ENCODE data around the gene TTN. TPM values are rescaled to one million over a fixed set of nuclear protein-coding genes. Genes with fewer than 3 reads are reported as not detected.

The TTN gene
- total RNA-seq, 1 experiment from 2014 or later, result under 0.01 TPM

GRCh38 chr2:178829981-178830380 is 22.8 kb upstream of the TTN start:
- intact Hi-C loops (cut with micrococcal nuclease), result no loop called here
- CTCF ChIA-PET, result no interaction called here
- Mint-ChIP-seq H3K27me3 (ENCODE audit: insufficient read depth, unreplicated experiment) (no peaks in the 10 kb centered on the region), H3K9me3 (ENCODE audit: unreplicated experiment) (no peaks in the 10 kb centered on the region), H3K27ac (ENCODE audit: low read depth, unreplicated experiment) (no peak overlapping the region), H3K4me3 (ENCODE audit: unreplicated experiment) (no peak overlapping the region), H3K4me1 (ENCODE audit: insufficient read depth, unreplicated experiment) (no peaks in the 10 kb centered on the region), H3K36me3 (ENCODE audit: insufficient read depth, unreplicated experiment) (no peaks in the 10 kb centered on the region)
- no peak for DNase-seq (ENCODE audit: unreplicated experiment)
- POLR2A ChIA-PET, result no interaction called here
- no peak for TF ChIP-seq CTCF (IDR thresholded peaks at IDR 0.05; ENCODE audit: unreplicated experiment)
- no TSS peak for BruUV-seq (replicated peaks)

- H3K9me3 Mint-ChIP-seq (ENCODE audit: unreplicated experiment), result no peaks in the 10 kb centered on the region
- ChIA-PET POLR2A (no interaction called here), CTCF (no interaction called here)
- H3K27me3 Mint-ChIP-seq (ENCODE audit: insufficient read depth, unreplicated experiment), result no peaks in the 10 kb centered on the region
- no peak overlapping the region for H3K27ac Mint-ChIP-seq (ENCODE audit: low read depth, unreplicated experiment)
- TF ChIP-seq CTCF (IDR thresholded peaks at IDR 0.05; ENCODE audit: unreplicated experiment), result no peak
- no TSS peak for BruUV-seq (replicated peaks)
- no peaks in the 10 kb centered on the region for H3K36me3 Mint-ChIP-seq (ENCODE audit: insufficient read depth, unreplicated experiment)
- DNase-seq (ENCODE audit: unreplicated experiment), result no peak
- intact Hi-C loops (cut with micrococcal nuclease), result no loop called here
- no peak overlapping the region for H3K4me3 Mint-ChIP-seq (ENCODE audit: unreplicated experiment)
- no peaks in the 10 kb centered on the region for H3K4me1 Mint-ChIP-seq (ENCODE audit: insufficient read depth, unreplicated experiment)
Measured at GRCh38 chr2:178829299-178829960, 22.2 kb upstream of the TTN start.

GRCh38 chr2:178828486-178828881 is 21.3 kb upstream of the TTN start:
- BruUV-seq (replicated peaks), result no TSS peak
- DNase-seq (ENCODE audit: unreplicated experiment), result no peak
- Mint-ChIP-seq H3K36me3 (ENCODE audit: insufficient read depth, unreplicated experiment) (no peaks in the 10 kb centered on the region), H3K9me3 (ENCODE audit: unreplicated experiment) (no peaks in the 10 kb centered on the region), H3K4me3 (ENCODE audit: unreplicated experiment) (no peak overlapping the region), H3K4me1 (ENCODE audit: insufficient read depth, unreplicated experiment) (no peaks in the 10 kb centered on the region), H3K27me3 (ENCODE audit: insufficient read depth, unreplicated experiment) (no peaks in the 10 kb centered on the region), H3K27ac (ENCODE audit: low read depth, unreplicated experiment) (no peak overlapping the region)
- ChIA-PET CTCF (interaction anchor here (0.6 kb wide), 1 partner anchor 131 kb away, joined by 3 read pairs; no protein-coding TSS in a partner anchor), POLR2A (no interaction called here)
- TF ChIP-seq CTCF (IDR thresholded peaks at IDR 0.05; ENCODE audit: unreplicated experiment), result no peak
- intact Hi-C loops (cut with micrococcal nuclease), result no loop called here

GRCh38 chr2:178827739-178828485 is 20.7 kb upstream of the TTN start:
- H3K27me3 Mint-ChIP-seq (ENCODE audit: insufficient read depth, unreplicated experiment), result no peaks in the 10 kb centered on the region
- no peaks in the 10 kb centered on the region for H3K4me1 Mint-ChIP-seq (ENCODE audit: insufficient read depth, unreplicated experiment)
- H3K9me3 Mint-ChIP-seq (ENCODE audit: unreplicated experiment), result no peaks in the 10 kb centered on the region
- intact Hi-C loops (cut with micrococcal nuclease), result no loop called here
- no peak overlapping the region for H3K27ac Mint-ChIP-seq (ENCODE audit: low read depth, unreplicated experiment)
- TF ChIP-seq CTCF (IDR thresholded peaks at IDR 0.05; ENCODE audit: unreplicated experiment), result no peak
- no peaks in the 10 kb centered on the region for H3K36me3 Mint-ChIP-seq (ENCODE audit: insufficient read depth, unreplicated experiment)
- no TSS peak for BruUV-seq (replicated peaks)
- POLR2A ChIA-PET, result no interaction called here
- H3K4me3 Mint-ChIP-seq (ENCODE audit: unreplicated experiment), result no peak overlapping the region
- no peak for DNase-seq (ENCODE audit: unreplicated experiment)
- CTCF ChIA-PET, result interaction anchor here (0.6 kb wide), 1 partner anchor 25 kb away, joined by 3 read pairs; no protein-coding TSS in a partner anchor

Data from MCF 10A (cell line).